HG03196 (cell line): ENCODE measurements around the gene GDF7.
"Not testable (repeated sequence)": the region's sequence is repeated elsewhere in the genome, so short reads cannot be mapped to it uniquely, and the experiment has no call there.

Experiments
- ATAC-seq: cut with Tn5 transposase; IDR thresholded peaks from one replicate; pipeline ENCODE4 v1.9.1; 2021; ENCODE audit not compliant: unreplicated experiment

GDF7 gene

DNA sequence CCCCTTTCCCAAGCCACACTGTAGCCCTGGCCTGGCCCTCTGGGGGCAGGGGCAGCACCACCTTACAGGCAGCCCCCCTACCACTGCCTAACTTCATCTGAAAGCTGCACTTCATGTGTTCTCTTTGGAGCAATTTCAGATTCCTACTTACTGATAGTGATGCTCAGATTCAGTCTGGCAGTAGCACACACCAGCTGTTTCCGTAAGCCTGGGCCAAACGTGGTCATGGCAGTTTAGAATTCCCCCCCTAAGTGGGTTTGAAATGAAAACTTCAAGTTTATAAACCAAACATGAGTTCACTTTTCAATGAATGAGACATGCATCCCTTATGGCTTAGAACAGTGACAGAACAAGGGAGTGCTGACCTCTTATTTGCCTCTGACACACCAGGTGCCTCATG is 29.4 kb downstream of the GDF7 start:
- ATAC-seq = no peak

- ATAC-seq = no peak
Measured at GRCh38 chr2:20697322-20697934, 30.5 kb downstream of the GDF7 start.

DNA sequence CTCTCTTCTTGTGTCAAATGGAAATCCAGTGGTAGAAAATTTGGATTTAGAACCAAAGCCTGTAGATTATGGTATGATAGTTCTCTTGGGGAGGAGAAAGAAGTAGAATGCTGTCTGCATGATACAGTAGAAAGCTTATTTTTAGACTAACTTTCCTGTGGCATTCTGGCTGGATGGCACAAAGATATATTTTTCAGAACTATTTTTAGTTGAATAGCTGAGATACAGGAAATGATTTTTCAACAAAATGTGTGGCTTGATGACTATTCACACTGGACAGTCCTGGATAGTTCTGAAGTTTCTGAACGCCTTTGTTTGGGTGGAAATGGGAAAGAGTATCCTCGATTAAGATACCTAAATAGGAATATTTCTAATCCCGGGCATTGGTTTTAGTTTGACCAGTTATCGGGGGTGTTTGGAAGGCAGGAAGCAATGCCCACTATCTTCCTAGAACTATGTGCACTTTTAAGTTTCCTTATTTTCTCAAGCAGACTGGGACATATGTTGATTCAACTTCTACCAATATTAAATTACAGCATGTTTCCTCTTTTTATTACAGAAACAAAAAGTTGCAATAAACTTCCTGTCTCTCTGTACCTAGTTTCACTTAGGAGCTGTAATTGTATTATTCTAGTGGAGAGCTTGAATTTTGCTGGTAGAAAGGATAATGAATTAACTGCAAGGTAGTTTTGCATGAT is 32.1 kb downstream of the GDF7 start:
- no peak for ATAC-seq

GRCh38 chr2:20702563-20702962 is 35.6 kb downstream of the GDF7 start:
- no peak for ATAC-seq

- no peak for ATAC-seq
Measured at GRCh38 chr2:20704886-20705285, 37.9 kb downstream of the GDF7 start.

DNA sequence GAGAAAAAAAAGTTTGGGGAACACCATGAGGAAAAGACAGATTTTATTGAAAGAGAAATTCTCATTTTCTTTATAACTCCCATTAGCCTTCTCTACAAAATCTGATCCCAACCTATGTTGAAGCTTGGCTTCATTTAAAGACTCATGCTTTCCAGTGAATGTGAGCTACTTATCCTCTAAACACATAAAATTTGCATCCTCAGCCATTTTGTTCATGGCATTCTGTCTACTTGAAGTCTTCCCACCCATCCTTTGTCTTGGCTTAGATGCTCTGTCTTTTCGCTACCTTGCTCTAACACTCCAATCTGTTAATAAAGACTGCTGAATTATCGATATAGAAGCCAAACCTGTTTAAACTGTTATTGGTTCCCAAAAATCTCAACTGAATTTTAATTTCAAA is 39.3 kb downstream of the GDF7 start:
- ATAC-seq = no peak

- ATAC-seq = no peak
Measured at GRCh38 chr2:20706786-20707185, 39.8 kb downstream of the GDF7 start.

- ATAC-seq = no peak
Measured at GRCh38 chr2:20707601-20708000, 40.7 kb downstream of the GDF7 start.

DNA sequence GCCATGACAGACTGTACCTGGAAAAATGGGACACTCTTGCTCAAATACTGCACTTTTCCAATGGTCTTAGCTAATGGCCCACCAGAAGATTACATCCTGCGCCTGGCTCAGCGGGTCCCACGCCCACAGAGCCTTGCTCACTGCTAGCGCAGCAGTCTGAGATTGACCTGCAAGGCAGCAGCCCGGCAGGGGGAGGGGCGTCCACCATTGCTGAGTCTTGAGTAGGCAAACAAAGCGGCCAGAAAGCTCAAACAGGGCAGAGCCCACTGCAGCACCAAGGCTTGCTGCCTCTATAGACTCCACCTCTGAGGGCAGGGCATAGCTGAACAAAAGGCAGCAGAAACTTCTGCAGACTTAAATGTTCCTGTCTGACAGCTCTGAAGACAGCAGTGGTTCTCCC is 44.7 kb downstream of the GDF7 start:
- not testable (repeated sequence) for ATAC-seq

DNA sequence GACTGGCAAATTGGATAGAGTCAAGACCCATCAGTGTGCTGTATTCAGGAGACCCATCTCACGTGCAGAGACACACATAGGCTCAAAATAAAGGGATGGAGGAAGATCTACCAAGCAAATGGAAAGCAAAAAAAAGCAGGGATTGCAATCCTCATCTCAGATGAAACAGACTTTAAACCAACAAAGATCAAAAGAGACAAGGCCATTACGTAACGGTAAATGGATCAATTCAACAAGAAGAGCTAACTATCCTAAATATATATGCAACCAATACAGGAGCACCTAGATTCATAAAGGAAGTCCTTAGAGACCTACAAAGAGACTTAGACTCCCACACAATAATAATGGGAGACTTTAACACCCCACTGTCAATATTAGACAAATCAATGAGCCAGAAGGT is 46.6 kb downstream of the GDF7 start:
- not testable (repeated sequence) for ATAC-seq

GRCh38 chr2:20714412-20714811 is 47.5 kb downstream of the GDF7 start:
- not testable (repeated sequence) for ATAC-seq

DNA sequence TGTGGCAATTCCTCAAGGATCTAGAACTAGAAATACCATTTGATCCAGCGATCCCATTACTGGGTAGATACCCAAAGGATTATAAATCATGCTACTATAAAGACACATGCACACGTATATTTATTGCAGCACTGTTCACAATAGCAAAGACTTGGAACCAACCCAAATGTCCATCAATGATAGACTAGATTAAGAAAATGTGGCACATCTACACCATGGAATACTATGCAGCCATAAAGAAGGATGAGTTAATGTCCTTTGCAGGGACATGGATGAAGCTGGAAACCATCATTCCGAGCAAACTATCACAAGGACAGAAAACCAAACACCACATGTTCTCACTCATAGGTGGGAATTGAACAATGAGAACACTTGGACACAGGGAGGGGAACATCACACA is 49.2 kb downstream of the GDF7 start:
- not testable (repeated sequence) for ATAC-seq

DNA sequence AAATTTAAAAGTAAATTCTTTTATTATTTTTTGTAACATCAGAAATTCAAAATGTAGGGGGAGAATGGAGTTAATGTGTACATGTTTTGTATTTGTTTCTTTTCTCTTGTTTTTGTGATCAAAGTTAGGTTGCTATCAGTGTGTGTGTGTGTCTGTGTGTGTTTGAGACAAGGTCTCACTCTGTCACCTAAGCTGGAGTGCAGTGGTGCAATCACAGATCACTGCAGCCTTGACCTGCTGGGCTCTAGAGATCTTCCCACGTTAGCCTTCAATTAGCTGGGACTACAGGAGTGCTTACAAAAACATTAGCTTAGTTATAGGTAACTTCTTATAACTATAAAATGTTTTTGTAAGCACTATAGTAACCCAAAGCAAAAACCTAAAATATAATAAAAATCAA is 50.7 kb downstream of the GDF7 start:
- ATAC-seq = no peak

GRCh38 chr2:20722592-20723240 is 55.8 kb downstream of the GDF7 start:
- no peak for ATAC-seq

GRCh38 chr2:20723543-20723942 is 56.6 kb downstream of the GDF7 start:
- no peak for ATAC-seq

- no peak for ATAC-seq
Measured at GRCh38 chr2:20724500-20725053, 57.6 kb downstream of the GDF7 start.

- ATAC-seq = no peak
Measured at GRCh38 chr2:20725782-20726181, 58.8 kb downstream of the GDF7 start.

DNA sequence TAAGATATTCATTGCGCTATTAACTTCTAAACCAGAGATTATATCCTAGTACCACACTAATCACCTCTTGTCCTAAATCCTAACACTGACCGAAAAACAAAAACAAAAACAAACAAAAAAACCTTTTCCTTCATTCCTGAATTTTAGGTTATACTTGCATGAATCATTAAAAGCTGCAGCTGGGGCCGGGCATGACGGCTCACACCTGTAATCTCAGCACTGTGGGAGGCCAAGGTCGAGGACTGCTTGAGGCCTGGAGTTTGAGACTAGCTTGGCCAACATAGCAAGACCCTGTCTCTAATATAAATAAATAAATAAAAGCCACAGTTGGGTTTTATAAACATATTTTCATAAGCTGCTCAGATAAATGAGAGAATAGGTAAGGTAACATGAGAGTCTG is 60.0 kb downstream of the GDF7 start:
- ATAC-seq = no peak

DNA sequence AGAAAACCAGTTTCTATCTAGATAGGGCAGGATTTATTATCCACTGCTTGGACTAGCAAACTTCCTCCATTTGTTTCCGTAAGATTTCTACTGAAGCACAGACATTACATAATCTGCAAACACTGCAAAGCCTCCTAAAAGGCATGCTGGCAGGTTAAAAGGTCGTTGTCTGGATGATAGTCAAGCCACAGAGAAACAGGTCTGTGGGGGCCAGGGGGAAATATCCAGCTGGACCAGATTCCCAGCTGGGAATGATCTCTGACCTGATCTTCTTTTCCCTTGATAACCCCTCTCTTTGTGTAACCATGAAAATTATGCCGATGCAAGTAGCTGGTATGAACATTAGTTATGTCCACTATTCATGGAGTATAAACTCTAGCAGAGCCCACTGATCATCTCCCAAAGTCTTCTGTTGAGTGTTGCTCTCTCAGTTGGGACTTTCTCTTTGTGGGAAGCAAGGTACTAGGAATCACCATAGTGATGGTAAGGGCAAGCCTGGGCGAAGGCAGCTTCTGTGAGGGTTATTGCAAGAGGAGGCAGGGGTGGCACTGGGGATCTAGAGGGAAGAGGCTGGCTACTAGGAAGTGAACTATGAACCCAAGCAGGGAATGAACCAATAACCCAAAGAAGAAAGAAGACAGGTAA is 61.3 kb downstream of the GDF7 start:
- no peak for ATAC-seq
